Loucy (cell line): ENCODE data around the gene XAB2.

ENCODE experiments used
- H2AFZ ChIP-seq: fragments of 200-600 bp; sonication (generic); 2 replicates; pipeline ENCODE4 v1.6.0; 2016; ENCODE audit warnings: antibody characterized with exemption, mild to moderate bottlenecking, low read length, moderate library complexity
- H3F3A ChIP-seq: fragments of 200-600 bp; 2 replicates; pipeline ENCODE4 v1.6.0; 2016; ENCODE audit warnings: antibody characterized with exemption, low read depth, mild to moderate bottlenecking
- H3K27me3 ChIP-seq: fragments of 200-600 bp; sonication (generic); 2 replicates; pipeline ENCODE4 v1.6.1; 2014; ENCODE audit warnings: low read length, mild to moderate bottlenecking; ENCODE audit not compliant: insufficient read depth, poor library complexity, severe bottlenecking
- H3K36me3 ChIP-seq: fragments of 200-600 bp; sonication (generic); 2 replicates; pipeline ENCODE4 v1.6.1; 2016; ENCODE audit warnings: low read length; ENCODE audit not compliant: insufficient read depth
- H3K4me1 ChIP-seq: fragments of 200-600 bp; sonication (generic); 2 replicates; pipeline ENCODE4 v1.5.1; 2014; ENCODE audit warnings: low read length, mild to moderate bottlenecking; ENCODE audit not compliant: insufficient read depth, poor library complexity, severe bottlenecking
- H3K4me2 ChIP-seq: fragments of 200-600 bp; sonication (generic); 2 replicates; pipeline ENCODE4 v1.6.0; 2014; ENCODE audit warnings: antibody characterized with exemption, low read length, low read depth, mild to moderate bottlenecking; ENCODE audit not compliant: poor library complexity, severe bottlenecking
- H3K4me3 ChIP-seq: fragments of 200-600 bp; sonication (generic); 2 replicates; pipeline ENCODE4 v1.5.1; 2014; ENCODE audit warnings: low read length, mild to moderate bottlenecking, mixed read lengths; ENCODE audit not compliant: poor library complexity, severe bottlenecking
- H3K79me2 ChIP-seq: fragments of 200-600 bp; sonication (generic); 2 replicates; pipeline ENCODE4 v1.6.1; 2014; ENCODE audit warnings: low read length; ENCODE audit not compliant: insufficient read depth
- H3K9ac ChIP-seq: fragments of 200-600 bp; sonication (generic); 2 replicates; pipeline ENCODE4 v1.6.0; 2014; ENCODE audit warnings: mild to moderate bottlenecking, low read depth, low read length, moderate library complexity; ENCODE audit not compliant: poor library complexity, severe bottlenecking
- H3K9me2 ChIP-seq: fragments of 200-600 bp; sonication (generic); replicated peaks from 2 replicates; pipeline ENCODE4 v1.6.1; 2016; ENCODE audit warnings: low read depth, low read length, mixed read lengths
- H3K9me3 ChIP-seq: fragments of 200-600 bp; sonication (generic); 2 replicates; pipeline ENCODE4 v1.6.1; 2014; ENCODE audit warnings: mild to moderate bottlenecking, antibody characterized with exemption, low read length, low read depth; ENCODE audit not compliant: insufficient read depth
- H4K20me1 ChIP-seq: fragments of 200-600 bp; sonication (generic); 2 replicates; pipeline ENCODE4 v1.6.0; 2014; ENCODE audit warnings: antibody characterized with exemption, low read length, mild to moderate bottlenecking; ENCODE audit not compliant: insufficient read depth, poor library complexity, severe bottlenecking
- CTCF ChIP-seq: fragments of 200-600 bp; sonication (generic); conservative IDR thresholded peaks from 2 replicates; pipeline ENCODE4 v1.5.1; 2014; ENCODE audit warnings: mild to moderate bottlenecking, antibody characterized with exemption, low read length
- EZH2phosphoT487 ChIP-seq: fragments of 200-600 bp; IDR thresholded peaks from 2 replicates; pipeline ENCODE4 v1.6.1; 2018; ENCODE audit warnings: antibody characterized with exemption, mild to moderate bottlenecking, moderate library complexity, borderline replicate concordance

XAB2 gene

GRCh38 chr19:7595466-7596133 lies 33.7 kb downstream of the XAB2 start, which contains the start of gene CAMSAP3:
Gene CAMSAP3 (plus strand): TSS chr19:7595863. CDS start chr19:7596003, 140 bp downstream.
- Histone ChIP-seq H3K4me3 (no peak within 1 kb of the TSS), H4K20me1 (no peaks in the 10 kb centered on the region), H3K9me3 (no peaks in the 10 kb centered on the region), H3K4me1 (no peaks in the 10 kb centered on the region), H3K27me3 (no peaks in the 10 kb centered on the region), H2AFZ (no peak within 1 kb of the TSS), H3F3A (no peaks in the 10 kb centered on the region), H3K4me2 (no peak within 1 kb of the TSS), H3K9ac (no peak within 1 kb of the TSS), H3K9me2 (no peaks in the 10 kb centered on the region), H3K36me3 (no peaks in the 10 kb centered on the region), H3K79me2 (no peaks in the 10 kb centered on the region)
- TF ChIP-seq EZH2phosphoT487, result no peak
- TF ChIP-seq CTCF, result no peak

GRCh38 chr19:7590256-7590655 lies 39.1 kb downstream of the XAB2 start:
- H3K9me3 ChIP-seq, result no peaks in the 10 kb centered on the region
- H3F3A ChIP-seq, result no peaks in the 10 kb centered on the region
- no peaks in the 10 kb centered on the region for H3K36me3 ChIP-seq
- no peaks in the 10 kb centered on the region for H3K4me1 ChIP-seq
- H3K27me3 ChIP-seq, result no peaks in the 10 kb centered on the region
- H3K9ac ChIP-seq, result no peak overlapping the region
- no peaks in the 10 kb centered on the region for H3K79me2 ChIP-seq
- no peak overlapping the region for H3K4me2 ChIP-seq
- no peak overlapping the region for H3K4me3 ChIP-seq
- no peaks in the 10 kb centered on the region for H4K20me1 ChIP-seq
- no peak overlapping the region for H2AFZ ChIP-seq
- TF ChIP-seq CTCF, result no peak
- H3K9me2 ChIP-seq, result no peaks in the 10 kb centered on the region

- no peaks in the 10 kb centered on the region for H3K9me3 ChIP-seq
- H3K4me3 ChIP-seq, result no peak overlapping the region
- no peak overlapping the region for H3K9ac ChIP-seq
- no peaks in the 10 kb centered on the region for H4K20me1 ChIP-seq
- no peaks in the 10 kb centered on the region for H3K9me2 ChIP-seq
- H3K4me2 ChIP-seq, result no peak overlapping the region
- H3K4me1 ChIP-seq, result no peaks in the 10 kb centered on the region
- no peaks in the 10 kb centered on the region for H3K36me3 ChIP-seq
- no peak overlapping the region for H2AFZ ChIP-seq
- TF ChIP-seq CTCF (no peak), EZH2phosphoT487 (no peak)
- no peaks in the 10 kb centered on the region for H3K79me2 ChIP-seq
- no peaks in the 10 kb centered on the region for H3K27me3 ChIP-seq
- no peaks in the 10 kb centered on the region for H3F3A ChIP-seq
Observed at GRCh38 chr19:7589822-7590221, 39.5 kb downstream of the XAB2 start.
